K562 (cell line): Measurements from ENCODE around the gene HYAL3. TPM values are rescaled to one million over a fixed set of nuclear protein-coding genes. Genes with fewer than 3 reads are reported as not detected.
A peak's percentile ranks its signal among the peaks of the same experiment; 100 is the strongest.

Source experiments
- AFF4 ChIP-seq: sonication (generic); formaldehyde crosslinking; IDR thresholded peaks from 2 replicates; pipeline ENCODE4 v1.8.0; 2023; ENCODE audit warnings: mild to moderate bottlenecking, missing genetic modification reagents
- BRCA1 ChIP-seq, 2 experiments: fragments of 450-650 bp in 1 of 2; sonication (generic) in 1 of 2; formaldehyde crosslinking in 1 of 2; IDR thresholded peaks; 2 replicates each; pipeline versions ENCODE4 v1.5.0 to v1.6.1; 2017 to 2020; ENCODE audit warnings: mild to moderate bottlenecking in 1 of 2, missing genetic modification reagents in 1 of 2
- CBX8 ChIP-seq: fragments of 200-600 bp; sonication (generic); IDR thresholded peaks from 2 replicates; pipeline ENCODE4 v1.6.1; 2012; ENCODE audit warnings: borderline replicate concordance, mixed run types, low read depth, mild to moderate bottlenecking, moderate library complexity, mixed read lengths, low read length, control low read depth, inconsistent platforms; ENCODE audit not compliant: poor library complexity, severe bottlenecking; ENCODE audit errors: extremely low read depth
- CEBPG ChIP-seq, 3 experiments: fragments of 200-800 bp in 1 of 3; sonication (Bioruptor generic) in 1 of 3; sonication (generic) in 1 of 3; formaldehyde crosslinking in 1 of 3; IDR thresholded peaks in 2 of 3; conservative IDR thresholded peaks in 1 of 3; 2 replicates each; pipeline versions ENCODE4 v1.6.1 to v1.8.0; 2016 to 2022; ENCODE audit warnings: missing compliant biosample characterization in 2 of 3, missing genetic modification characterization in 2 of 3, mild to moderate bottlenecking in 1 of 3, missing genetic modification reagents in 1 of 3
- EGR1 ChIP-seq: fragments of 450-650 bp; conservative IDR thresholded peaks from 2 replicates; pipeline ENCODE4 v1.6.1; 2017; ENCODE audit warnings: mild to moderate bottlenecking
- ELF1 ChIP-seq: fragments of 200-800 bp; sonication (Bioruptor generic); IDR thresholded peaks from 2 replicates; pipeline ENCODE4 v1.6.1; 2016; ENCODE audit warnings: missing genetic modification characterization, missing compliant biosample characterization
- ETV6 ChIP-seq, 3 experiments: fragments of 150-350 bp in 1 of 3; sonication (generic) in 1 of 3; formaldehyde crosslinking in 1 of 3; IDR thresholded peaks; 2 replicates each; pipeline versions ENCODE4 v1.6.1 to v1.8.0; 2014 to 2022; ENCODE audit warnings: borderline replicate concordance in 2 of 3, low read depth in 2 of 3, antibody characterized with exemption in 1 of 3, low read length in 1 of 3, mild to moderate bottlenecking in 1 of 3, missing genetic modification reagents in 1 of 3
- HDAC1 ChIP-seq, 2 experiments: fragments of 450-650 bp; IDR thresholded peaks; 2 replicates each; pipeline ENCODE4 v1.6.1; 2016 to 2017; ENCODE audit warnings: inconsistent platforms in 1 of 2, mild to moderate bottlenecking in 1 of 2, moderate library complexity in 1 of 2
- HDAC2 ChIP-seq: fragments of 450-650 bp; IDR thresholded peaks from 2 replicates; pipeline ENCODE4 v1.6.1; 2016; ENCODE audit warnings: mild to moderate bottlenecking
- KLF10 ChIP-seq: fragments of 250-450 bp; sonication (Bioruptor Pico); IDR thresholded peaks from 2 replicates; pipeline ENCODE4 v1.6.1; 2021; ENCODE audit warnings: matching md5 sums
- MECOM ChIP-seq: fragments of 250-450 bp; sonication (Bioruptor Pico); IDR thresholded peaks from 2 replicates; pipeline ENCODE4 v1.8.0; 2022; ENCODE audit warnings: inconsistent platforms
- NR2F6 ChIP-seq: fragments of 450-650 bp; formaldehyde crosslinking; IDR thresholded peaks from 2 replicates; pipeline ENCODE4 v1.4.0; 2020; ENCODE audit warnings: mild to moderate bottlenecking
- PHB ChIP-seq: fragments of 250-450 bp; sonication (Bioruptor Pico); IDR thresholded peaks from 2 replicates; pipeline ENCODE4 v1.5.0; 2021
- SIN3A ChIP-seq, 2 experiments: fragments of 150-350 bp in 1 of 2; IDR thresholded peaks; 2 replicates each; pipeline ENCODE4 v1.6.1; 2011 to 2016; ENCODE audit warnings: borderline replicate concordance in 2 of 2, low read depth in 2 of 2, low read length in 2 of 2, mild to moderate bottlenecking in 2 of 2, moderate library complexity in 2 of 2; ENCODE audit not compliant: control insufficient read depth in 1 of 2
- SNRNP70 ChIP-seq: fragments of 200-400 bp; formaldehyde crosslinking; optimal IDR thresholded peaks from 2 replicates; pipeline ENCODE3; 2017; ENCODE audit warnings: low read depth, low read length
- SP1 ChIP-seq: sonication (generic); formaldehyde crosslinking; IDR thresholded peaks from 2 replicates; pipeline ENCODE4 v1.8.1; 2022; ENCODE audit warnings: mild to moderate bottlenecking, missing genetic modification reagents
- ZNF184 ChIP-seq: sonication (generic); formaldehyde crosslinking; IDR thresholded peaks from 2 replicates; pipeline ENCODE4 v1.5.0; 2020; ENCODE audit warnings: missing genetic modification reagents
- ZNF224 ChIP-seq: sonication (generic); formaldehyde crosslinking; IDR thresholded peaks from 2 replicates; pipeline ENCODE4 v1.8.0; 2022; ENCODE audit warnings: mild to moderate bottlenecking, missing genetic modification reagents
- polyA plus RNA-seq, 8 experiments: library from polyadenylated mRNA; depleted of rRNA in 4 of 8; stranded (reverse) in 5 of 8; unstranded in 3 of 8; fragments of >200 nt; fragmentation: Nextera tagmentation in 2 of 8; fragmentation: Illumina TruSeq in 1 of 8; extraction: Ambion mirVana in 2 of 8; extraction: Trizol in 1 of 8; gene quantifications; 2 replicates each; pipeline versions ENCODE4 v1.2.1 to v1.2.3, GENCODE V29; 2011 to 2014; ENCODE audit warnings: inconsistent platforms in 1 of 8, missing spikeins in 1 of 8
- total RNA-seq, 7 experiments: library from RNA; depleted of rRNA in 6 of 7; stranded (reverse); fragments of >200 nt in 6 of 7; fragmentation: Illumina TruSeq in 2 of 7; extraction: Trizol in 2 of 7; gene quantifications; 2 replicates each; pipeline versions ENCODE4 v1.2.1 to v1.2.3, GENCODE V29; 2011 to 2021; ENCODE audit warnings: low replicate concordance in 1 of 7

Gene HYAL3
- total and polyA plus RNA-seq, 9 of the 15 experiments (the other 6 are each of a cell fraction or from before 2014, with no cell fraction given), result 0.38 to 9.1 (median 6.8) TPM

- TF ChIP-seq ETV6 (IDR thresholded peaks at IDR 0.05; ENCODE audit: borderline replicate concordance in 1 of 2, low read depth in 2 of 2, low read length in 1 of 2), result no peak
- TF ChIP-seq ETV6 (CRISPR knock-in tag; IDR thresholded peaks at IDR 0.05; ENCODE audit: borderline replicate concordance), result no peak
- TF ChIP-seq SNRNP70, result no peak
- TF ChIP-seq BRCA1 (IDR thresholded peaks at IDR 0.05), result no peak
- no peak for TF ChIP-seq BRCA1 (CRISPR knock-in tag; IDR thresholded peaks at IDR 0.05)
- TF ChIP-seq HDAC2, result no peak; the same call in 1 of the 2 replicates
- peak; percentile 95 for TF ChIP-seq EGR1
- no peak for TF ChIP-seq PHB (CRISPR knock-in tag)
- peak; percentile 89 for TF ChIP-seq AFF4
- peak in 1 of 2 experiments; percentile 86; a peak in 2 of 4 replicates for TF ChIP-seq HDAC1 (IDR thresholded peaks at IDR 0.05)
- TF ChIP-seq ZNF184 (CRISPR knock-in tag), result no peak
- TF ChIP-seq MECOM, result no peak
- TF ChIP-seq CEBPG (CRISPR knock-in tag; IDR thresholded peaks at IDR 0.05), result no peak
- no peak for TF ChIP-seq CEBPG (tag; conservative IDR thresholded peaks at IDR 0.05 in 1 of 2, IDR thresholded peaks at IDR 0.05 in 1 of 2)
- no peak for TF ChIP-seq CBX8
- TF ChIP-seq NR2F6, result no peak
- TF ChIP-seq KLF10 (CRISPR knock-in tag), result no peak
- no peak for TF ChIP-seq ELF1
- TF ChIP-seq ZNF224 (CRISPR knock-in tag), result no peak
- peak in 1 of 2 experiments; percentile 71; a peak in 1 of 4 replicates for TF ChIP-seq SIN3A (IDR thresholded peaks at IDR 0.05; ENCODE audit: borderline replicate concordance in 2 of 2, control insufficient read depth in 1 of 2, low read depth in 2 of 2, low read length in 2 of 2)
- TF ChIP-seq SP1 (CRISPR knock-in tag), result peak; percentile 64
These were observed 38.1 kb upstream of the HYAL3 start (continued) for GRCh38 chr3:50337175-50337861.
